Gastrocnemius medialis (tissue), 4 donors: ENCODE data around the gene ROR2.

Source experiments
- POLR2A ChIP-seq, 2 donors: fragments of 450-650 bp; IDR thresholded peaks; one replicate each; pipeline ENCODE4 v1.6.1; 2017; ENCODE audit warnings: antibody characterized with exemption in 2 of 2, mild to moderate bottlenecking in 2 of 2, moderate library complexity in 2 of 2
- TF ChIP-seq, protein P1 (sequence below), 5 experiments: fragments of 450-650 bp in 3 of 5; fragments of 200-600 bp in 2 of 5; sonication (generic) in 2 of 5; IDR thresholded peaks in 4 of 5; conservative IDR thresholded peaks in 1 of 5; 1 replicate in 4 of 5; 2 replicates in 1 of 5; pipeline ENCODE4 v1.5.1; 2016 to 2019; ENCODE audit warnings: antibody characterized with exemption in 5 of 5, mild to moderate bottlenecking in 3 of 5, moderate library complexity in 3 of 5

DNA sequence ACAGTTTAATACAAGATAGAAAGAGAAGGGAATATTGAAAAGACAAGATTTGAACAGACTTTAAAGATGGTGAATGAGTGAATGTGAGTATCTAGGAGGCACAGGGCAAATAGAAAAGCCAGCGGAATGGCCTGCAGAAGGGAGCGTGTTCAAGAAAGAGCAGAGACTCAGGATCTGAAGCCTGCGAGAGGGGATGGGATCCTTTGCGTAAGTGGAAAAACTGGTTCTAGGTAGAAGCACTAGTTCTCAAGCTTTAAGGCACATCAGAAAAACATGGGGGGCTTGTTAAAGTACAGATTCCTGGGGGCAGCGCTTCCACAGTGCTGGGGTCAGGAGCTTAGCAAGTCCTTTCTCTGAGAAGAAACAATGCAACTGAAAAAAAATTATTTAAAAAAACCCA lies 431.6 kb downstream of the ROR2 start:
- TF ChIP-seq, protein P1, sequence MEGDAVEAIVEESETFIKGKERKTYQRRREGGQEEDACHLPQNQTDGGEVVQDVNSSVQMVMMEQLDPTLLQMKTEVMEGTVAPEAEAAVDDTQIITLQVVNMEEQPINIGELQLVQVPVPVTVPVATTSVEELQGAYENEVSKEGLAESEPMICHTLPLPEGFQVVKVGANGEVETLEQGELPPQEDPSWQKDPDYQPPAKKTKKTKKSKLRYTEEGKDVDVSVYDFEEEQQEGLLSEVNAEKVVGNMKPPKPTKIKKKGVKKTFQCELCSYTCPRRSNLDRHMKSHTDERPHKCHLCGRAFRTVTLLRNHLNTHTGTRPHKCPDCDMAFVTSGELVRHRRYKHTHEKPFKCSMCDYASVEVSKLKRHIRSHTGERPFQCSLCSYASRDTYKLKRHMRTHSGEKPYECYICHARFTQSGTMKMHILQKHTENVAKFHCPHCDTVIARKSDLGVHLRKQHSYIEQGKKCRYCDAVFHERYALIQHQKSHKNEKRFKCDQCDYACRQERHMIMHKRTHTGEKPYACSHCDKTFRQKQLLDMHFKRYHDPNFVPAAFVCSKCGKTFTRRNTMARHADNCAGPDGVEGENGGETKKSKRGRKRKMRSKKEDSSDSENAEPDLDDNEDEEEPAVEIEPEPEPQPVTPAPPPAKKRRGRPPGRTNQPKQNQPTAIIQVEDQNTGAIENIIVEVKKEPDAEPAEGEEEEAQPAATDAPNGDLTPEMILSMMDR (IDR thresholded peaks at IDR 0.05 in 4 of 5, conservative IDR thresholded peaks at IDR 0.05 in 1 of 5): no peak
- no peak for TF ChIP-seq POLR2A (IDR thresholded peaks at IDR 0.05)
